ENCODE measurements around the gene TNXB.

The TNXB gene

DNA sequence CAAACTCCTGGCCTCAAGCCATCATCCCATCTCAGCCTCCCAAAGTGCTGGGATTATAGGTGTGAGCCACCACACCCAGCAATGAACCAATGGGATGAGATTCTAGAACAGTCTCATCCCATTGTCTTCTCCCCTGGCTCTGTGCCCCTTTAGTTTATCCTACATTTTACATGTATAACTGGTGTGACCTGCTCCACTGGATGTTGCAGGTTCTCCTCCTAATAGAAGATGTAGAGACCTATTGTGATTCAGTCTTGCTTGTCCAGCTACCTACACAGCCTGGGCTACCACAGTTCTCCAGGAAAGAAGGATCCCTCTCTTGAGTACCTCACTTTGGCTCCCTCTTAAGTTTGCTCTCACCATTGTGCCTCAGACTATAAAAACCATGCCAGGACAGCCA lies 23.0 kb upstream of the TNXB start:
- Histone ChIP-seq H3K4me3 (ENCODE audit: low read depth, low read length) (no peak overlapping the region), H3K36me3 (no peaks in the 10 kb centered on the region), H3K27me3 (no peaks in the 10 kb centered on the region), H3K4me1 (peaks cover 5% of the 10 kb centered on the region), H3K9me3 (no peaks in the 10 kb centered on the region)
- no peak for DNase-seq
- TF ChIP-seq, protein P1, sequence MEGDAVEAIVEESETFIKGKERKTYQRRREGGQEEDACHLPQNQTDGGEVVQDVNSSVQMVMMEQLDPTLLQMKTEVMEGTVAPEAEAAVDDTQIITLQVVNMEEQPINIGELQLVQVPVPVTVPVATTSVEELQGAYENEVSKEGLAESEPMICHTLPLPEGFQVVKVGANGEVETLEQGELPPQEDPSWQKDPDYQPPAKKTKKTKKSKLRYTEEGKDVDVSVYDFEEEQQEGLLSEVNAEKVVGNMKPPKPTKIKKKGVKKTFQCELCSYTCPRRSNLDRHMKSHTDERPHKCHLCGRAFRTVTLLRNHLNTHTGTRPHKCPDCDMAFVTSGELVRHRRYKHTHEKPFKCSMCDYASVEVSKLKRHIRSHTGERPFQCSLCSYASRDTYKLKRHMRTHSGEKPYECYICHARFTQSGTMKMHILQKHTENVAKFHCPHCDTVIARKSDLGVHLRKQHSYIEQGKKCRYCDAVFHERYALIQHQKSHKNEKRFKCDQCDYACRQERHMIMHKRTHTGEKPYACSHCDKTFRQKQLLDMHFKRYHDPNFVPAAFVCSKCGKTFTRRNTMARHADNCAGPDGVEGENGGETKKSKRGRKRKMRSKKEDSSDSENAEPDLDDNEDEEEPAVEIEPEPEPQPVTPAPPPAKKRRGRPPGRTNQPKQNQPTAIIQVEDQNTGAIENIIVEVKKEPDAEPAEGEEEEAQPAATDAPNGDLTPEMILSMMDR (IDR thresholded peaks at IDR 0.05; ENCODE audit: low read depth, low read length) = no peak

DNA sequence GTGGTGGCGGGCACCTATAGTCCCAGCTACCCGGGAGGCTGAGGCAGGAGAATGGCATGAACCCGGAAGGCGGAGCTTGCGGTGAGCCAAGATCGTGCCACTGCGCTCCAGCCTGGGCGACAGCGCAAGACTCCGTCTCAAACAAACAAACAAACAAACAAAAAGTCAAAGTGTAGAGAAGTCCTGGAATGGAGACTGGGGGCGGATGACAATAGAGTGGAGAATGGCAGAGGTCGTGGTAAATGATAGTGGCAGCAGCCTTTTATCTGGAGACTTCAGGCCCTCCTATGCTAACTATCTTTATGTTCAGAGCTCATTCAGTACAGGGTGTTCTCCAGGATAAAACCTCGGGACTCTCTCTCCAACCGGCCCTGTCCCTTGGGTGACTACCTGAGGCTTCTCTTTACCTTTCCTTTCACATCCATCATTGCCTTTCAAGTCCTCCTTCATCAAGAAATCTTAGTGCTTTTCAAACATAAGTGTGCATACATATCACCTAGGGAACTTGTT lies 22.4 kb upstream of the TNXB start:
- DNase-seq = no peak
- peaks cover 5% of the 10 kb centered on the region for H3K4me1 ChIP-seq
- H3K27me3 ChIP-seq = no peaks in the 10 kb centered on the region
- no peaks in the 10 kb centered on the region for H3K9me3 ChIP-seq
- H3K4me3 ChIP-seq (ENCODE audit: low read depth, low read length) = no peak overlapping the region
- TF ChIP-seq, protein P1 (IDR thresholded peaks at IDR 0.05; ENCODE audit: low read depth, low read length) = no peak
- no peaks in the 10 kb centered on the region for H3K36me3 ChIP-seq

DNA sequence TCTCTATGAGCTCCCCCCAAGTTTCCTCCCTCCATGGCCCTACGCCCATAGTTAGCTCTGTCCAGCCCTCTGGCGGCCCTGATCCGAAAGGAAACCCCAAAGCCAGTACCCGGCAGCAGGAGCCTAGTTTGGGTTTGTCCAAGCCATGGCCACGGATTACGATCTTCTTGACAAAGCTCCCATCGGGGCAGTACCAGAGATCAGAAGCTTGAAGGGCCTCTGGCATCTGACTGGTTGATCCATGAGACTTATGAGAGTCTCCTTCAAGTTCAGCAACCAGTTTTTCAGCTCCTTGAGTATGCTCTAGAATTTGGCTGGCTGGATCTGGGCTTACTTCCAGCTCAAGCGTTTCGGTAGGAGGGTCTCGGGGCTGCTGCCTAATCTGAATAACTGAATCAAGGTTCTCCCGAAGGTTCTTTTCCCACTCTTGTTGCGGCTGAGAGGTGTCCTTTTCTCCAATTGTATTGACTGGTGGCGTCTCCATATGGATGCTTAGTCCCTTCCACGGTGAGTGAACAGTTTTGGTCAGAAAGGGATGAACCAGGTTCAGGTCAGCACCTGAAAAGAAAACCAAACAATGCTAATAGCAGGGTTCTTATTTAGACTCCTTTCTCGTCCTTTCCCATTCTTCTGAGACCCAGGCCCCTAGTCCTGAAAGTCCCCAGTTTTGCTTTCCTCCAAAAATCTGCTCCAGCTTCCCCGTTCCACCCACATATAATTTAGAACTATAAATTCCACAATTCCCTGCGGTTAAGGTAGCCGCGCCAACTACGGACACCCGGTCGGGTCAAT lies 20.4 kb upstream of the TNXB start:
- peak overlapping the region; percentile 83 for H3K4me3 ChIP-seq (ENCODE audit: low read depth, low read length)
- TF ChIP-seq, protein P1 (IDR thresholded peaks at IDR 0.05; ENCODE audit: low read depth, low read length) = no peak
- H3K27me3 ChIP-seq = no peaks in the 10 kb centered on the region
- H3K4me1 ChIP-seq = peaks cover 5% of the 10 kb centered on the region
- DNase-seq = no peak
- no peaks in the 10 kb centered on the region; the same call in none of the 2 replicates for H3K36me3 ChIP-seq
- no peaks in the 10 kb centered on the region for H3K9me3 ChIP-seq

DNA sequence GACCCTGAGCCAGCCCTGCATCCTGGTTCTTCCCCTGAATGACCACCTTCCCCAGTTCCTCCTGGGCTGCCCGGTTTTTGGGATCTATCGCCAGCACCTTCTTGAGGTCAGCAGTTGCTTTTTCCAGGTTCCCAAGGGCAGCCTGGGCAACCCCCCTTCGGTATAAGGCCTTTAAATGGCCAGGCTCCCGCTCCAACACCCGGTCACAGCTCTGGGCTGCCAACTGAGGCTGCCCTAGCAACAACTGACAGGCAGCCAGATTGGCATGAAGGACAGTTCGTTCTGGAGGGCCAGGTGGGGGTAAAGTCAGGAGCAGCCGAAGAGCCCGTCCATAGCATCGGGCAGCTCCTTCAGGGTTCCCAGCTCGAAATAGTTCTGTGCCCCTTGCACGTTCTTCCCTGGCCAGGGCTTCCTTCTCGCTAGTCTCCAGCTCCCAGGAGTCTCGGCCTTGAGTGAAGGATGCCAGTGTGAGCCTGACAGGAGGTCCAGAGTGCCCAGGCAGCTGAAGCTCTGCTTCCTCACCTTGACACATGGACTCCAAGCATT lies 19.7 kb upstream of the TNXB start:
- Histone ChIP-seq H3K4me1 (peaks cover 5% of the 10 kb centered on the region), H3K4me3 (ENCODE audit: low read depth, low read length) (peak overlapping the region; percentile 83), H3K9me3 (no peaks in the 10 kb centered on the region), H3K27me3 (no peaks in the 10 kb centered on the region), H3K36me3 (no peaks in the 10 kb centered on the region; the same call in none of the 2 replicates)
- TF ChIP-seq, protein P1 (IDR thresholded peaks at IDR 0.05; ENCODE audit: low read depth, low read length) = no peak
- DNase-seq = no peak

DNA sequence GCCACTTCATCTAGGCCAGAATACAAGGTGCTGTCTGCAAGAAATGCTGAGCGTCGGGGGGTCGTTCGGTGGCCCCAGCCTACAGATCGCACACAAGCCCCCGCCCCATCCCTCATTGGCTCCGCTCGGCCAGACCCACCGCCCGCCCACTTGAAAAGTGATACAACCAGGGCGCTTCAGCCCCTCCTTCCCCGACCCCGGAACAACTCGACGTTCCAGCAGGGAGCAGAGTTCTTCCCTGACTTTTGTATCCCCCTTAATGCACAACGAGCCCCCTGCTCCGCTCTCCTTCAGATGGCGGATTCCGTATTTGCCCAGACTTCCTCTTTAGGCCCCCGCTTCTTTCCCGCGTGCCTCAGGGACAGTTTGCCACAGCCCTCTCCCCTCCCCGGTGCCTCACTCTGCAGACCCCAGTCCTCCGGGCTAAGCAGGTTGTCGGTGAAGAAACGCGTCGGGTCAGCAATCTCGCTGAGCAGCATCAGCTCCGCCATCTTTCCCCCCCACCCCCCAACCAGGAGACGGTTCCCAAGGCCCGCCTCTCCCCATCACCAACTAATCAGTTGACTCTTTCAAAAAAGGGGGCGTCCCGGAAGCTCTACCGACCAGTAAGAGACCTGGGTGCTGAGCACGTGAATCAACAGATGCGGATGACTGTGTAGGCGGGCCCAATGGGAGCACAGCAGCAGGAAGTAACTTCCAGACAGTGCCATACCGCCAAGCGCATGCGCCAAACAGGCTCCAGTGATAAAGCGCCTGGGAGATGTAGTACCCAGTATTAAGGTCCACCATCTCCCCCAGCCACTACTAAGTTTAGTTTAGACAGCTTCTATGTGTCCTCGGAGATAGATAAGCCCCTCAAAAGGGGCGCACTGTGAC lies 18.8 kb upstream of the TNXB start, which contains the start of gene ATF6B:
Gene ATF6B (minus strand): TSS at position 530 of the 876 bp plus-strand sequence. CDS start 39 bp downstream, at position 491.
- peak; percentile 97 for DNase-seq
- H3K36me3 ChIP-seq = no peaks in the 10 kb centered on the region; the same call in none of the 2 replicates
- no peaks in the 10 kb centered on the region for H3K27me3 ChIP-seq
- H3K9me3 ChIP-seq = no peaks in the 10 kb centered on the region
- peak within 1 kb of the TSS; percentile 98 for H3K4me3 ChIP-seq (ENCODE audit: low read depth, low read length)
- H3K4me1 ChIP-seq = peaks cover 5% of the 10 kb centered on the region
- TF ChIP-seq, protein P1 (IDR thresholded peaks at IDR 0.05; ENCODE audit: low read depth, low read length) = no peak
